GM12873 (cell line): ENCODE results near the gene ELOVL5.

Experiments used
- TF ChIP-seq, protein P1 (sequence below): IDR thresholded peaks from 2 replicates; pipeline ENCODE4 v1.5.1; 2012; ENCODE audit warnings: low read depth, mild to moderate bottlenecking, moderate library complexity, low read length, control low read depth; ENCODE audit not compliant: insufficient read depth; ENCODE audit errors: missing control alignments

Gene ELOVL5

DNA sequence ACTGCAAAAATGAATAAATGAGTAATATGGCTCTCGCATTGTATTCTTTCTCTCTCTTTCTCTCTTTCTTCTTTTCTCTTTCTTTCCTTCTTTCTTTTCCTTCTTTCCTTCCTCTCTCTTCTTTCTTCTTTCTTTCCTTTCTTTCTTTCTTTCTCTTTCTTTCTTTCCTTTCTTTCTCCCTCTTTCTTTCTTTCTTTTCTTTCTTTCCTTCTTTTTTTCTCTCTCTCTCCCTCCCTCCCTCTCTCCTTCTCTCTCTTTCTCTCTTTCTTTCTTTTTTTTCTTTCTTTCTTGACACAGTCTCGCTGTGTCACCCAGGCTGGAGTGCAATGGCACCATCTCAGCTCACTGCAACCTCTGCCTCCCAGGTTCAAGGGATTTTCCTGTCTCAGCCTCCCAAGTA, 20.3 kb upstream of the ELOVL5 start:
- TF ChIP-seq, protein P1, sequence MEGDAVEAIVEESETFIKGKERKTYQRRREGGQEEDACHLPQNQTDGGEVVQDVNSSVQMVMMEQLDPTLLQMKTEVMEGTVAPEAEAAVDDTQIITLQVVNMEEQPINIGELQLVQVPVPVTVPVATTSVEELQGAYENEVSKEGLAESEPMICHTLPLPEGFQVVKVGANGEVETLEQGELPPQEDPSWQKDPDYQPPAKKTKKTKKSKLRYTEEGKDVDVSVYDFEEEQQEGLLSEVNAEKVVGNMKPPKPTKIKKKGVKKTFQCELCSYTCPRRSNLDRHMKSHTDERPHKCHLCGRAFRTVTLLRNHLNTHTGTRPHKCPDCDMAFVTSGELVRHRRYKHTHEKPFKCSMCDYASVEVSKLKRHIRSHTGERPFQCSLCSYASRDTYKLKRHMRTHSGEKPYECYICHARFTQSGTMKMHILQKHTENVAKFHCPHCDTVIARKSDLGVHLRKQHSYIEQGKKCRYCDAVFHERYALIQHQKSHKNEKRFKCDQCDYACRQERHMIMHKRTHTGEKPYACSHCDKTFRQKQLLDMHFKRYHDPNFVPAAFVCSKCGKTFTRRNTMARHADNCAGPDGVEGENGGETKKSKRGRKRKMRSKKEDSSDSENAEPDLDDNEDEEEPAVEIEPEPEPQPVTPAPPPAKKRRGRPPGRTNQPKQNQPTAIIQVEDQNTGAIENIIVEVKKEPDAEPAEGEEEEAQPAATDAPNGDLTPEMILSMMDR = no peak

DNA sequence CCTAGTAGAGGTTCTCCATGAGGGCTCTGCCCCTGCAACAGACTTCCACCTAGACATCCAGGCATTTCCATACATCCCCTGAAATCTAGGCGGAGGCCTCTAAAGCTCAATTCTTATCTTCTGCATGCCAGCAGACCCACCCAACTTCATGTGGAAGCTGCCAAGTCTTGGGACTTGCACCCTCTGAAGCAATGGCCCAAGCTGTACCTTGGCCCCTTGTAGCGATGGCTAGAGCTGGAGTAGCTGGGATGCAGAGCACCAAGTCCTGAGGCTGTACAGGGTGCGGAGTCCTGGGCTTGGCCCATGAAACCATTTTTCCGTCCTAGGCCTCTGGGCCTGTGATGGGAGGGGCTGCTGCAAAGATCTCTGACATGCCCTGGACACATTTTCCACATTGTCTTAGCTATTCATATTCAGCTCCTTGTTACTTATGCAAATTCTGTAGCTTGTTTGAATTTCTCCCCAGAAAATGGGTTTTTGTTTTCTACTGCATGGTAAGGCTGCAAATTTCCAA, 17.4 kb upstream of the ELOVL5 start:
- TF ChIP-seq, protein P1 = no peak

DNA sequence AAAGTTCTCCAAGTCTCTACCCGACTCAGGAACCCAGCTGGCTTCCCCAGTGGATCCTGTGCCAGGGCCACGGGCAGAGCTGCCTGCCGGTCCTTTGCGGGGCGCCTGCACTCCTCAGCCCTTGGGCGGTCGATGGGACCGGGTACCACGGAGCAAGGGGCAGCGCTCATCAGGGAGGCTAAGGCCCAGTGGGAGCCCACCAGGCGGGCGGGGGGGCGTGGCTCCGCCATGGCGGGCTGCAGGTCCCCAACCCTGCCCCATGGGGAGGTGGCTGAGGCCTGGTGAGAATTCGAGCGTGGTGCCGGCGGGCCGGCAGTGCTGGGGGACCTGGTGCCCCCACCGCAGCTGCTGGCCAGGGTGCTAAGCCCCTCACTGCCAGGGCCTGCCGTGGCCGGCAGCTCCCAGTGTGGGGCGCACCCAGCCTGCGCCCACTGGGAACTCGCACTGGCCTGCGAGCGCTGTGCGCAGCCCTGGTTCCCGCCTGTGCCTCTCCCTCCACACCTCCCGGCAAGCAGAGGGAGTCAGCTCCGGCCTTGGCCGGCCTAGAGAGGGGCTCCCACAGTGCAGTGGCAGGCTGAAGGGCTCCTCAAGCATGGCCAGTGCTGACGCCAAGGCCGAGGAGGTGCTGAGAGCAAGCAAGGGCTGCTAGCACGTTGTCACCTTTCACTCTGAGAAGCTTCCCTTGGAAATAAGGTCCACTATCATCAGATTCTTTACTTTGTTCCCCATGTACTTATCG, 14.8 kb upstream of the ELOVL5 start:
- TF ChIP-seq, protein P1 = no peak

DNA sequence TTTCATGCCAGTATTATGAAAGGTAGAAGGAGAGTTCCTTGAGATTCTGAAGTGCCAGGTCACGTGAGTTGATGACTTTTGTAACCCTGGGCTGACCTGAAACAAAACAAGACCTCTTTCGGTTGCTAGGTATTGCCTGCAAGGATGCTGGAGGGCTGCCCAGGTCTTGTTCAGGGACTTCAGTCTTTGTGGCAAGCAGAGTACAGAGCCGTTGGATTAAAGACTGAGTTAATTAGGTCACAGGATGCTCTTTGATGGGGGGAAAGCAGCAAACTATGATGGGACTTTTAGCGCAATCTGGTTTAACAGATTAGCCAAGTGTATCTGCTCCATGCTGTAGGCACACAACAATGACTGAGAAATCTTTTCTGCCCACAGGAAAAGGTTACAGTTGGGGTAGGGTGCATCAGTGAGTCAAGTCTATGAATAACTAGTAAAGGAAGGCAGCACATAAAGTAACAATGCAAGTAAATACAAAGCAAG, 12.8 kb upstream of the ELOVL5 start:
- TF ChIP-seq, protein P1 = no peak

DNA sequence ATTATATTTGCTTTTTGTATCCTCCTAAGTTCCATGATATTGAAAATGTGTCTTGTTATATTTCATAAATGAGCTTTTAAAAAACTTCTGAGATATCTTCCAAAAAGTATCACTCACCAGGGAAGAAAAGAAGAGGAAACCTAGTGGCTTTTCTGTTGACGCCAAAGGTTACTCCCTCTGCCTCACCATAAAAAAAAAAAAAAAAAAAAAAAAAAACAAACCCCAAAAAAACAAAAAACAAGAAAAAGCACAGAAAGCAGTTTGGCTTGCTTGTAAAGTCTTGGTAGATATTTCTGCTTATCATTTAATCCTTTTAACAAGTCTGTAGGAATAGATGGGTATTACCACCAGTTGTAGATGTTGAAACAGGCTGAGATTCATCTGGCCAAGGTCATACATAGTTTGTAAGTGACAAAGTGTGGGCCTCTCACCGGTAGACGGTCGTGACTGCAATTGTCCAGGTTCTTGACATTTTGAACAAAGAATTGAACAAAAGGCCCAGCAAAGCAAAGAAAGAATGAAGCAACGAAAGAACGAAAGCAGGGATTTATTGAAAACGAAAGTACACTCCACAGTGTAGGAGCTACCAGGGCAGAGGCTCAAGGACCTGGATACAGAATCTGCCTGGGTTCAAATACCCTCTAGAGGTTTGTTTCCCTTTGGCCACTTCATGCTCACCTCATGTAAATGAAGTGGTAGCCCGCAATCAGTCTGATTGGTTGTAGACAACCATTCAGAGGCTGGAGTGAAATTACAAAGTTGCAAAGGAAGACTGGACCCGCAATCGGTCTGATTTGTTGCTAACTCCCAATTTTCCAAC, 11.6 kb upstream of the ELOVL5 start:
- TF ChIP-seq, protein P1 = no peak

DNA sequence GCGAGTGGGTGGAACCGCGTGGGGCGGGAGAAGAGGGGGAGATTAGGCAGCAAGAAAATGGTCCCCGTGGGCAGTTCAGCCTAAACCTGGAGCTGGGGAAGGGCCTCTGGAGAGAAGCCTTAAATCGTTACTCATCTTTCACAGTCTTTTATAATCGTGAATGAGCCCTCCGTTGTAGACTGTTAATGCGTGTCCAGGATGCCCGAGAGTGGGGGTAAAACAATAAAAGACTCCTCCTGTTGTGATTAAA, 11.0 kb upstream of the ELOVL5 start:
- TF ChIP-seq, protein P1 = no peak

DNA sequence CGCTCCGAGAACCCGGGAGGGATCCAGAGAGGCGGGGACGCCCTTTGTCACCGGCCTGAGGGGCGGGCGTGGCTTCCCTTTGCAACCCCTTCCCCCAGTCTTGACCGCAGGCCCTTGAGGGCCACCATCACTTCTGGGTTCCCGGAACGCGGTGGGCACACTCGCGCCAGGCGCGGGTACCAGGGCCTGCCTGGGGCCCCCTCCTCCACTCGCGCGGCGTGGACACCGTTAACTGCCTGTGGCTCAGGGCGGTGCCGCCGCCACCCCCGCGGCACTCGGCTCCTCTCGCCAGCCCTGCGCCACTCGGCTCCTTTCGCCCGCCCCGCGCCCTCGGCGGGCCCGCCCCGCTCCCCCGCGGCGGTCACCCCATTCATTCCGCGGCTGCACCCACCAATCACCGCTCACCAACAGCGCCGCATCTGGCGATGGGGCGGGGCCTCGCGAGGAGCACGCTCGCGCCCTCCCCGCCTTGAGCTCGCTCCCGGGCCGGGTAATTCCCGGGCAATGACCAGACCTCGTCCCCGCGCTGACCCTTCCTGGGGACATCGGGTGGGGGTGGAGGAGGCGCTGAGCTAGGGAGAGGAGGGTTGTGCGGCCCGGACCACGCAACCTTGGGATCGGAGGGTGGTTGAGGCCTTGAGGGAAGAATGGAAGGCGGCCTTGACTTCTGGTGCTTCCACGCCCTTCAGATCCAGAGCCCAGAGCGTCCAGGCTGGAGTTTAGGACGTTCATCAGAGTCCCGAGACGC, 10.5 kb upstream of the ELOVL5 start:
- TF ChIP-seq, protein P1 = no peak
